Astrocyte of the spinal cord (primary cell): Measurements from ENCODE around the gene FOXE3.

Experiments used
- DNase-seq: peaks from one replicate; pipeline ENCODE4 v3.0.0; 2011; ENCODE audit warnings: low read depth, low spot score
- H3K4me3 ChIP-seq: 2 replicates; pipeline ENCODE4 v1.5.1; 2011; ENCODE audit warnings: low read depth, mild to moderate bottlenecking, low read length, moderate library complexity
- CTCF ChIP-seq: IDR thresholded peaks from 2 replicates; pipeline ENCODE4 v1.5.1; 2012; ENCODE audit warnings: low read depth, mild to moderate bottlenecking, low read length, inconsistent platforms
- in situ Hi-C: cut with HindIII; loops from 2 replicates; pipeline ENCODE4 v1.10.0; 2017; ENCODE audit warnings: low sequenced_read_pairs

Gene FOXE3

GRCh38 chr1:47399846-47400155 is 16.3 kb upstream of the FOXE3 start:
- no peak for TF ChIP-seq CTCF
- DNase-seq: no peak
- in situ Hi-C loops: no loop called here
- H3K4me3 ChIP-seq: no peak overlapping the region

- no peak for DNase-seq
- no peak overlapping the region for H3K4me3 ChIP-seq
- TF ChIP-seq CTCF: no peak
- in situ Hi-C loops: no loop called here
Measured at GRCh38 chr1:47401761-47402160, 14.3 kb upstream of the FOXE3 start.

GRCh38 chr1:47402591-47402990 is 13.5 kb upstream of the FOXE3 start:
- DNase-seq: no peak
- H3K4me3 ChIP-seq: no peak overlapping the region
- in situ Hi-C loops: no loop called here
- TF ChIP-seq CTCF: no peak

- in situ Hi-C loops: no loop called here
- no peak for TF ChIP-seq CTCF
- H3K4me3 ChIP-seq: no peak overlapping the region
- no peak for DNase-seq
Measured at GRCh38 chr1:47403321-47403910, 12.7 kb upstream of the FOXE3 start.

GRCh38 chr1:47405697-47406096 is 10.4 kb upstream of the FOXE3 start:
- no peak for TF ChIP-seq CTCF
- in situ Hi-C loops: no loop called here
- no peak for DNase-seq
- no peak overlapping the region for H3K4me3 ChIP-seq

- TF ChIP-seq CTCF: no peak
- no peak for DNase-seq
- in situ Hi-C loops: no loop called here
- H3K4me3 ChIP-seq: no peak overlapping the region
Measured at GRCh38 chr1:47406966-47407365, 9.1 kb upstream of the FOXE3 start.

- no peak for TF ChIP-seq CTCF
- no peak for DNase-seq
- no peak overlapping the region for H3K4me3 ChIP-seq
- in situ Hi-C loops: no loop called here
Measured at GRCh38 chr1:47407481-47407880, 8.6 kb upstream of the FOXE3 start.
